ENCODE data around the gene GRID2. TPM values are rescaled to one million over a fixed set of nuclear protein-coding genes. Genes with fewer than 3 reads are reported as not detected.

Gene GRID2
- total and polyA plus RNA-seq, 9 of the 15 experiments (the other 6 are each of a cell fraction or from before 2014, with no cell fraction given) = 0.04 TPM; not detected in 7

DNA sequence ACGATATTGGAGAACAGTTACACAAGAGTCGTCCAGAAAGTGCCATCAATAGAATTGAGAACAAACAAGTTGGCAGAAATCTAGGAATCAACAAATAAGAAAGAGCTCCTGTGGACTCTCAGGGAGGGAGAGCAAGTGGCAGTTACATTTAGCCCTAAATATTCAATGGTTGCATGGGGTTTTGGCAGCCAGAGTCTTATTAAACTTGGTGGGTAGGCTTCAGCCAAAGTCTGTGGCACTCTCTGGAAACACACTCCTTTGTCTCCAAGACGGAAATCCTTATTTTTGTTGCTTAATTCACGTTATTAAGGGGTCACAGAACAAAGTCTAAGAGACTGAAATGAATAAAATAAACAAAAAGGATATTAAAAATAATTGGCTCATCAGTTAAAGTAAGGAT is 782.6 kb downstream of the GRID2 start (continued):
- TF ChIP-seq, protein P1, sequence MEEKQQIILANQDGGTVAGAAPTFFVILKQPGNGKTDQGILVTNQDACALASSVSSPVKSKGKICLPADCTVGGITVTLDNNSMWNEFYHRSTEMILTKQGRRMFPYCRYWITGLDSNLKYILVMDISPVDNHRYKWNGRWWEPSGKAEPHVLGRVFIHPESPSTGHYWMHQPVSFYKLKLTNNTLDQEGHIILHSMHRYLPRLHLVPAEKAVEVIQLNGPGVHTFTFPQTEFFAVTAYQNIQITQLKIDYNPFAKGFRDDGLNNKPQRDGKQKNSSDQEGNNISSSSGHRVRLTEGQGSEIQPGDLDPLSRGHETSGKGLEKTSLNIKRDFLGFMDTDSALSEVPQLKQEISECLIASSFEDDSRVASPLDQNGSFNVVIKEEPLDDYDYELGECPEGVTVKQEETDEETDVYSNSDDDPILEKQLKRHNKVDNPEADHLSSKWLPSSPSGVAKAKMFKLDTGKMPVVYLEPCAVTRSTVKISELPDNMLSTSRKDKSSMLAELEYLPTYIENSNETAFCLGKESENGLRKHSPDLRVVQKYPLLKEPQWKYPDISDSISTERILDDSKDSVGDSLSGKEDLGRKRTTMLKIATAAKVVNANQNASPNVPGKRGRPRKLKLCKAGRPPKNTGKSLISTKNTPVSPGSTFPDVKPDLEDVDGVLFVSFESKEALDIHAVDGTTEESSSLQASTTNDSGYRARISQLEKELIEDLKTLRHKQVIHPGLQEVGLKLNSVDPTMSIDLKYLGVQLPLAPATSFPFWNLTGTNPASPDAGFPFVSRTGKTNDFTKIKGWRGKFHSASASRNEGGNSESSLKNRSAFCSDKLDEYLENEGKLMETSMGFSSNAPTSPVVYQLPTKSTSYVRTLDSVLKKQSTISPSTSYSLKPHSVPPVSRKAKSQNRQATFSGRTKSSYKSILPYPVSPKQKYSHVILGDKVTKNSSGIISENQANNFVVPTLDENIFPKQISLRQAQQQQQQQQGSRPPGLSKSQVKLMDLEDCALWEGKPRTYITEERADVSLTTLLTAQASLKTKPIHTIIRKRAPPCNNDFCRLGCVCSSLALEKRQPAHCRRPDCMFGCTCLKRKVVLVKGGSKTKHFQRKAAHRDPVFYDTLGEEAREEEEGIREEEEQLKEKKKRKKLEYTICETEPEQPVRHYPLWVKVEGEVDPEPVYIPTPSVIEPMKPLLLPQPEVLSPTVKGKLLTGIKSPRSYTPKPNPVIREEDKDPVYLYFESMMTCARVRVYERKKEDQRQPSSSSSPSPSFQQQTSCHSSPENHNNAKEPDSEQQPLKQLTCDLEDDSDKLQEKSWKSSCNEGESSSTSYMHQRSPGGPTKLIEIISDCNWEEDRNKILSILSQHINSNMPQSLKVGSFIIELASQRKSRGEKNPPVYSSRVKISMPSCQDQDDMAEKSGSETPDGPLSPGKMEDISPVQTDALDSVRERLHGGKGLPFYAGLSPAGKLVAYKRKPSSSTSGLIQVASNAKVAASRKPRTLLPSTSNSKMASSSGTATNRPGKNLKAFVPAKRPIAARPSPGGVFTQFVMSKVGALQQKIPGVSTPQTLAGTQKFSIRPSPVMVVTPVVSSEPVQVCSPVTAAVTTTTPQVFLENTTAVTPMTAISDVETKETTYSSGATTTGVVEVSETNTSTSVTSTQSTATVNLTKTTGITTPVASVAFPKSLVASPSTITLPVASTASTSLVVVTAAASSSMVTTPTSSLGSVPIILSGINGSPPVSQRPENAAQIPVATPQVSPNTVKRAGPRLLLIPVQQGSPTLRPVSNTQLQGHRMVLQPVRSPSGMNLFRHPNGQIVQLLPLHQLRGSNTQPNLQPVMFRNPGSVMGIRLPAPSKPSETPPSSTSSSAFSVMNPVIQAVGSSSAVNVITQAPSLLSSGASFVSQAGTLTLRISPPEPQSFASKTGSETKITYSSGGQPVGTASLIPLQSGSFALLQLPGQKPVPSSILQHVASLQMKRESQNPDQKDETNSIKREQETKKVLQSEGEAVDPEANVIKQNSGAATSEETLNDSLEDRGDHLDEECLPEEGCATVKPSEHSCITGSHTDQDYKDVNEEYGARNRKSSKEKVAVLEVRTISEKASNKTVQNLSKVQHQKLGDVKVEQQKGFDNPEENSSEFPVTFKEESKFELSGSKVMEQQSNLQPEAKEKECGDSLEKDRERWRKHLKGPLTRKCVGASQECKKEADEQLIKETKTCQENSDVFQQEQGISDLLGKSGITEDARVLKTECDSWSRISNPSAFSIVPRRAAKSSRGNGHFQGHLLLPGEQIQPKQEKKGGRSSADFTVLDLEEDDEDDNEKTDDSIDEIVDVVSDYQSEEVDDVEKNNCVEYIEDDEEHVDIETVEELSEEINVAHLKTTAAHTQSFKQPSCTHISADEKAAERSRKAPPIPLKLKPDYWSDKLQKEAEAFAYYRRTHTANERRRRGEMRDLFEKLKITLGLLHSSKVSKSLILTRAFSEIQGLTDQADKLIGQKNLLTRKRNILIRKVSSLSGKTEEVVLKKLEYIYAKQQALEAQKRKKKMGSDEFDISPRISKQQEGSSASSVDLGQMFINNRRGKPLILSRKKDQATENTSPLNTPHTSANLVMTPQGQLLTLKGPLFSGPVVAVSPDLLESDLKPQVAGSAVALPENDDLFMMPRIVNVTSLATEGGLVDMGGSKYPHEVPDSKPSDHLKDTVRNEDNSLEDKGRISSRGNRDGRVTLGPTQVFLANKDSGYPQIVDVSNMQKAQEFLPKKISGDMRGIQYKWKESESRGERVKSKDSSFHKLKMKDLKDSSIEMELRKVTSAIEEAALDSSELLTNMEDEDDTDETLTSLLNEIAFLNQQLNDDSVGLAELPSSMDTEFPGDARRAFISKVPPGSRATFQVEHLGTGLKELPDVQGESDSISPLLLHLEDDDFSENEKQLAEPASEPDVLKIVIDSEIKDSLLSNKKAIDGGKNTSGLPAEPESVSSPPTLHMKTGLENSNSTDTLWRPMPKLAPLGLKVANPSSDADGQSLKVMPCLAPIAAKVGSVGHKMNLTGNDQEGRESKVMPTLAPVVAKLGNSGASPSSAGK (IDR thresholded peaks at IDR 0.05) = no peak
- TF ChIP-seq, protein P2, sequence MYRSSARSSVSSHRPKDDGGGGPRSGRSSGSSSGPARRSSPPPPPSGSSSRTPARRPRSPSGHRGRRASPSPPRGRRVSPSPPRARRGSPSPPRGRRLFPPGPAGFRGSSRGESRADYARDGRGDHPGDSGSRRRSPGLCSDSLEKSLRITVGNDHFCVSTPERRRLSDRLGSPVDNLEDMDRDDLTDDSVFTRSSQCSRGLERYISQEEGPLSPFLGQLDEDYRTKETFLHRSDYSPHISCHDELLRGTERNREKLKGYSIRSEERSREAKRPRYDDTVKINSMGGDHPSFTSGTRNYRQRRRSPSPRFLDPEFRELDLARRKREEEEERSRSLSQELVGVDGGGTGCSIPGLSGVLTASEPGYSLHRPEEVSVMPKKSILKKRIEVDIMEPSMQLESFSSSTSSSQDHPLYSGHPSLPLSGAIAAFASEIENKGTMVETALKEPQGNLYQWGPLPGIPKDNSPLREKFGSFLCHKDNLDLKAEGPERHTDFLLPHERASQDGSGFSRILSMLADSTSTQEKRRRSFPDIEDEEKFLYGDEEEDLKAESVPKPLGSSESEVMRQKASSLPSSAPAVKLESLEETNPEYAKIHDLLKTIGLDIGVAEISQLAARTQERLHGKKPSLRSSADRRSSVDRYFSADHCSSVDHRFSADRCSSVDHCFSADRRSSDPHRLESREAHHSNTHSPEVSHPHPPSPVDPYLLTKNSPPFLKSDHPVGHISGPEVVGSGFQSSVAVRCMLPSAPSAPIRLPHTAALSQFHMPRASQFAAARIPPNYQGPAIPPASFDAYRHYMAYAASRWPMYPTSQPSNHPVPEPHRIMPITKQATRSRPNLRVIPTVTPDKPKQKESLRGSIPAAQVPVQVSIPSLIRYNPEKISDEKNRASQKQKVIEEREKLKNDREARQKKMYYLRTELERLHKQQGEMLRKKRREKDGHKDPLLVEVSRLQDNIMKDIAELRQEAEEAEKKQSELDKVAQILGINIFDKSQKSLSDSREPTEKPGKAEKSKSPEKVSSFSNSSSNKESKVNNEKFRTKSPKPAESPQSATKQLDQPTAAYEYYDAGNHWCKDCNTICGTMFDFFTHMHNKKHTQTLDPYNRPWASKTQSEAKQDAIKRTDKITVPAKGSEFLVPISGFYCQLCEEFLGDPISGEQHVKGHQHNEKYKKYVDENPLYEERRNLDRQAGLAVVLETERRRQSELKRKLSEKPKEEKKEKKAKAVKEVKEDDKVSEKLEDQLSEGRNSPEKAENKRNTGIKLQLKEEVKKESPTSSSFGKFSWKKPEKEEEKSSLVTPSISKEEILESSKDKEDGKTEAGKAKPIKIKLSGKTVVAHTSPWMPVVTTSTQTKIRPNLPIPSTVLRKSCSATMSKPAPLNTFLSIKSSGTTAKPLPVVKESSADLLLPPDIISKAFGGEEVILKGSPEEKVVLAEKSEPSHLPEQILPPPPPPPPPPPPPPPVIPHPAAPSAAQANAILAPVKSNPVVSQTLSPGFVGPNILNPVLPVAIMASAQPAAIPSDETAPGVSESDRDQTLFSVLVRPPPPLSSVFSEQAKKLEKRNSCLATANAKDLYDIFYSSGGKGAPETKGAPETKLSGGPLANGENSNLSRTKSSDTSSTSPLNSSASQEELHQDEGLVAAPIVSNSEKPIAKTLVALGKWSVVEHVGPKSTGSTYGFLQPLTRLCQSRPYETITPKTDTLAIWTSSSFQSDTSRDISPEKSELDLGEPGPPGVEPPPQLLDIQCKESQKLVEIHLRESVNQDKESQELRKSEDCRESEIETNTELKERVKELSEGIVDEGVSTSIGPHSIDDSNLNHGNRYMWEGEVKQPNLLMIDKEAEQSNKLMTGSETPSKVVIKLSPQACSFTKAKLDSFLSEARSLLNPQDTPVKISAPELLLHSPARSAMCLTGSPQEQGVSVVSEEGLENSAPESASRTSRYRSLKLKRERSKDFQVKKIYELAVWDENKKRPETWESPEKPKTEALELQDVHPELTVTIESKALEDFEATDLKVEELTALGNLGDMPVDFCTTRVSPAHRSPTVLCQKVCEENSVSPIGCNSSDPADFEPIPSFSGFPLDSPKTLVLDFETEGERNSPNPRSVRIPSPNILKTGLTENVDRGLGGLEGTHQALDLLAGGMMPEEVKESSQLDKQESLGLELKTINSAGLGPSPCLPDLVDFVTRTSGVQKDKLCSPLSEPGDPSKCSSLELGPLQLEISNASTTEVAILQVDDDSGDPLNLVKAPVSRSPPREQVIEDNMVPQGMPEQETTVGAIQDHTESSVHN (IDR thresholded peaks at IDR 0.05; ENCODE audit: borderline replicate concordance in 1 of 2, low read depth in 1 of 2) = no peak
- no peak for TF ChIP-seq ZNF408 (CRISPR knock-in tag; IDR thresholded peaks at IDR 0.05; ENCODE audit: low read depth)
- TF ChIP-seq GABPB2 (CRISPR knock-in tag; conservative IDR thresholded peaks at IDR 0.05) = no peak
- no peak for TF ChIP-seq RBFOX2 (IDR thresholded peaks at IDR 0.05; ENCODE audit: low read depth, low read length)
